DND-41 (cell line): Measurements from ENCODE around the gene WASL.

Experiments used
- ATAC-seq: fragments of 200-7000 bp; cut with Tn5 transposase; 3 replicates; pipeline ENCODE4 v1.9.1; 2021; ENCODE audit warnings: low read depth; ENCODE audit not compliant: insufficient read depth
- DNase-seq: peaks from one replicate; pipeline ENCODE4 v3.0.0-alpha.2; 2020
- H2AFZ ChIP-seq: 2 replicates; pipeline ENCODE4 v1.6.0; 2012; ENCODE audit warnings: low read depth, low read length
- H3K27ac ChIP-seq: 2 replicates; pipeline ENCODE4 v1.5.1; 2012; ENCODE audit warnings: low read length, inconsistent platforms
- H3K27me3 ChIP-seq: fragments of 200-600 bp; sonication (generic); 2 replicates; pipeline ENCODE4 v1.6.0; 2012; ENCODE audit warnings: low read length, mild to moderate bottlenecking, inconsistent platforms; ENCODE audit not compliant: insufficient read depth, poor library complexity
- H3K36me3 ChIP-seq: 2 replicates; pipeline ENCODE4 v1.5.1; 2012; ENCODE audit warnings: low read length, inconsistent platforms; ENCODE audit not compliant: insufficient read depth
- H3K4me1 ChIP-seq: 2 replicates; pipeline ENCODE4 v1.5.1; 2012; ENCODE audit warnings: mild to moderate bottlenecking, low read length; ENCODE audit not compliant: insufficient read depth
- H3K4me2 ChIP-seq: 2 replicates; pipeline ENCODE4 v1.6.0; 2012; ENCODE audit warnings: mild to moderate bottlenecking, moderate library complexity, low read length, inconsistent platforms; ENCODE audit not compliant: insufficient read depth
- H3K4me3 ChIP-seq, 2 experiments: fragments of 200-600 bp in 1 of 2; shearing (Covaris generic) in 1 of 2; 2 replicates each; pipeline ENCODE4 v1.5.1; 2012 to 2016; ENCODE audit warnings: inconsistent platforms in 2 of 2, low read length in 2 of 2, mild to moderate bottlenecking in 2 of 2, low read depth in 1 of 2, moderate library complexity in 1 of 2
- H3K79me2 ChIP-seq: 2 replicates; pipeline ENCODE4 v1.6.0; 2012; ENCODE audit warnings: low read length, inconsistent platforms; ENCODE audit not compliant: insufficient read depth
- H3K9ac ChIP-seq: 2 replicates; pipeline ENCODE4 v1.6.0; 2012; ENCODE audit warnings: low read depth, mild to moderate bottlenecking, inconsistent platforms, low read length, moderate library complexity
- H3K9me3 ChIP-seq: 2 replicates; pipeline ENCODE4 v1.5.1; 2012; ENCODE audit warnings: low read length, moderate library complexity, mild to moderate bottlenecking, inconsistent platforms; ENCODE audit not compliant: insufficient read depth, severe bottlenecking
- H4K20me1 ChIP-seq: 2 replicates; pipeline ENCODE4 v1.6.0; 2012; ENCODE audit warnings: low read length; ENCODE audit not compliant: insufficient read depth
- CTCF ChIP-seq: IDR thresholded peaks from 2 replicates; pipeline ENCODE4 v1.5.1; 2012; ENCODE audit warnings: borderline replicate concordance, low read length, moderate library complexity, mild to moderate bottlenecking; ENCODE audit not compliant: poor library complexity, severe bottlenecking; ENCODE audit errors: extremely low read depth
- EZH2 ChIP-seq: IDR thresholded peaks from 3 replicates; pipeline ENCODE4 v1.6.1; 2012; ENCODE audit warnings: borderline replicate concordance, low read depth, mild to moderate bottlenecking, moderate library complexity, low read length, inconsistent platforms; ENCODE audit not compliant: severe bottlenecking

WASL gene

GRCh38 chr7:123692471-123692877, 56.3 kb downstream of the WASL start:
- no peaks in the 10 kb centered on the region; the same call in 1 of the 2 replicates for H3K79me2 ChIP-seq
- H3K36me3 ChIP-seq: peaks cover 73% of the 10 kb centered on the region
- no peak overlapping the region for H2AFZ ChIP-seq
- TF ChIP-seq EZH2: no peak
- TF ChIP-seq CTCF: no peak
- DNase-seq (peak; percentile 60), ATAC-seq (peak; percentile 91)
- no peak overlapping the region for H3K4me3 ChIP-seq
- no peaks in the 10 kb centered on the region for H3K9me3 ChIP-seq
- no peaks in the 10 kb centered on the region for H3K4me1 ChIP-seq
- H4K20me1 ChIP-seq: no peaks in the 10 kb centered on the region
- no peak overlapping the region for H3K27ac ChIP-seq
- no peak overlapping the region for H3K4me2 ChIP-seq
- H3K27me3 ChIP-seq: no peaks in the 10 kb centered on the region
- H3K9ac ChIP-seq: no peak overlapping the region

GRCh38 chr7:123690550-123690949, 58.3 kb downstream of the WASL start:
- Histone ChIP-seq H3K36me3 (peaks cover 65% of the 10 kb centered on the region), H3K27ac (no peak overlapping the region)

GRCh38 chr7:123689250-123689649, 59.6 kb downstream of the WASL start:
- peaks cover 63% of the 10 kb centered on the region for H3K36me3 ChIP-seq
- DNase-seq (no peak), ATAC-seq (no peak)
- no peak overlapping the region for H3K4me3 ChIP-seq
- H3K4me1 ChIP-seq: no peaks in the 10 kb centered on the region
- no peaks in the 10 kb centered on the region for H3K27me3 ChIP-seq
- no peaks in the 10 kb centered on the region for H3K9me3 ChIP-seq
- no peaks in the 10 kb centered on the region for H4K20me1 ChIP-seq
- H3K79me2 ChIP-seq: no peaks in the 10 kb centered on the region; the same call in 1 of the 2 replicates
- no peak for TF ChIP-seq CTCF
- TF ChIP-seq EZH2: no peak
- no peak overlapping the region for H2AFZ ChIP-seq
- no peak overlapping the region for H3K4me2 ChIP-seq
- H3K9ac ChIP-seq: no peak overlapping the region
- no peak overlapping the region for H3K27ac ChIP-seq

More at GRCh38 chr7:123690550-123690949, 58.3 kb downstream of the WASL start:
- no peak for ATAC-seq
- H3K9me3 ChIP-seq: no peaks in the 10 kb centered on the region
- H2AFZ ChIP-seq: no peak overlapping the region
- DNase-seq: no peak
- H3K27me3 ChIP-seq: no peaks in the 10 kb centered on the region
- H3K4me3 ChIP-seq: no peak overlapping the region
- H3K4me2 ChIP-seq: no peak overlapping the region
- TF ChIP-seq EZH2 (no peak), CTCF (no peak)
- H3K9ac ChIP-seq: no peak overlapping the region
- no peaks in the 10 kb centered on the region; the same call in 1 of the 2 replicates for H3K79me2 ChIP-seq
- H4K20me1 ChIP-seq: no peaks in the 10 kb centered on the region
- H3K4me1 ChIP-seq: no peaks in the 10 kb centered on the region

GRCh38 chr7:123687727-123688126, 61.1 kb downstream of the WASL start:
- Histone ChIP-seq H3K9ac (no peak overlapping the region), H3K36me3 (peaks cover 67% of the 10 kb centered on the region), H3K4me1 (no peaks in the 10 kb centered on the region), H4K20me1 (no peaks in the 10 kb centered on the region), H3K79me2 (no peaks in the 10 kb centered on the region; the same call in 1 of the 2 replicates), H2AFZ (no peak overlapping the region), H3K27me3 (no peaks in the 10 kb centered on the region), H3K27ac (no peak overlapping the region), H3K4me3 (no peak overlapping the region), H3K4me2 (no peak overlapping the region), H3K9me3 (no peaks in the 10 kb centered on the region)
- no peak for TF ChIP-seq EZH2
- no peak for TF ChIP-seq CTCF
- DNase-seq (no peak), ATAC-seq (no peak)
